Neural progenitor cell (in vitro differentiated cells): Measurements from ENCODE around the gene WDR3. TPM values are rescaled to one million over a fixed set of nuclear protein-coding genes. Genes with fewer than 3 reads are reported as not detected.

Source experiments
- DNase-seq: peaks from one replicate; pipeline ENCODE4 v3.0.0-alpha.2; 2016; ENCODE audit warnings: low spot score
- H2AFZ ChIP-seq: fragments of 200-600 bp; sonication (generic); replicated peaks from 2 replicates; pipeline ENCODE4 v1.6.1; 2016; ENCODE audit warnings: antibody characterized with exemption
- H3F3A ChIP-seq: fragments of 200-600 bp; sonication (generic); 2 replicates; pipeline ENCODE4 v1.6.1; 2016; ENCODE audit warnings: antibody characterized with exemption, low read depth
- H3K27ac ChIP-seq: fragments of 200-600 bp; sonication (generic); 2 replicates; pipeline ENCODE4 v1.5.1; 2016; ENCODE audit warnings: mild to moderate bottlenecking
- H3K27me3 ChIP-seq: fragments of 200-600 bp; sonication (generic); 2 replicates; pipeline ENCODE4 v1.6.1; 2016; ENCODE audit warnings: mild to moderate bottlenecking, moderate library complexity
- H3K36me3 ChIP-seq: fragments of 200-600 bp; sonication (generic); 2 replicates; pipeline ENCODE4 v1.5.1; 2016
- H3K4me1 ChIP-seq: fragments of 200-600 bp; sonication (generic); 2 replicates; pipeline ENCODE4 v1.6.1; 2016; ENCODE audit warnings: mixed run types
- H3K4me2 ChIP-seq: fragments of 200-600 bp; sonication (generic); 2 replicates; pipeline ENCODE4 v1.6.1; 2016
- H3K4me3 ChIP-seq: fragments of 200-600 bp; sonication (generic); 2 replicates; pipeline ENCODE4 v1.5.1; 2016
- H3K79me2 ChIP-seq: fragments of 200-600 bp; sonication (generic); 2 replicates; pipeline ENCODE4 v1.6.1; 2016; ENCODE audit warnings: low read depth
- H3K9ac ChIP-seq: fragments of 200-600 bp; sonication (generic); 2 replicates; pipeline ENCODE4 v1.6.1; 2016
- H3K9me3 ChIP-seq: fragments of 200-600 bp; sonication (generic); 2 replicates; pipeline ENCODE4 v1.5.1; 2016; ENCODE audit warnings: low read depth
- H4K20me1 ChIP-seq: fragments of 200-600 bp; sonication (generic); 2 replicates; pipeline ENCODE4 v1.6.1; 2016; ENCODE audit warnings: low read depth
- H3K27ac Mint-ChIP-seq: 3 replicates; pipeline ENCODE4 v1.8.0; 2021; ENCODE audit warnings: mixed read lengths
- H3K27me3 Mint-ChIP-seq: 2 replicates; pipeline ENCODE4 v1.8.0; 2022; ENCODE audit warnings: low read depth, mild to moderate bottlenecking, inconsistent platforms, moderate library complexity, mixed read lengths; ENCODE audit not compliant: insufficient read depth
- H3K36me3 Mint-ChIP-seq: 3 replicates; pipeline ENCODE4 v1.8.0; 2021; ENCODE audit warnings: mixed read lengths
- H3K4me1 Mint-ChIP-seq: 3 replicates; pipeline ENCODE4 v1.8.0; 2021; ENCODE audit warnings: mixed read lengths
- H3K4me3 Mint-ChIP-seq: 3 replicates; pipeline ENCODE4 v1.8.0; 2021; ENCODE audit warnings: mild to moderate bottlenecking, moderate library complexity, mixed read lengths
- H3K9me3 Mint-ChIP-seq: 3 replicates; pipeline ENCODE4 v1.8.0; 2020; ENCODE audit warnings: mixed read lengths
- CTCF ChIP-seq: fragments of 200-600 bp; sonication (generic); IDR thresholded peaks from 2 replicates; pipeline ENCODE4 v1.5.1; 2017; ENCODE audit warnings: antibody characterized with exemption, mild to moderate bottlenecking
- EZH2 ChIP-seq: fragments of 200-600 bp; sonication (generic); IDR thresholded peaks from 2 replicates; pipeline ENCODE4 v1.6.1; 2017; ENCODE audit warnings: antibody characterized with exemption, mild to moderate bottlenecking, moderate library complexity
- EZH2phosphoT487 ChIP-seq: fragments of 200-600 bp; sonication (generic); IDR thresholded peaks from 2 replicates; pipeline ENCODE4 v1.6.1; 2017; ENCODE audit warnings: antibody characterized with exemption
- total RNA-seq: library from RNA; depleted of rRNA; stranded (reverse); fragments of >200 nt; gene quantifications from 2 replicates; pipeline ENCODE4 v1.2.3, GENCODE V29; 2015; ENCODE audit warnings: low replicate concordance

WDR3 gene
- total RNA-seq, result 18.6 and 42.4 TPM in 2 replicates

DNA sequence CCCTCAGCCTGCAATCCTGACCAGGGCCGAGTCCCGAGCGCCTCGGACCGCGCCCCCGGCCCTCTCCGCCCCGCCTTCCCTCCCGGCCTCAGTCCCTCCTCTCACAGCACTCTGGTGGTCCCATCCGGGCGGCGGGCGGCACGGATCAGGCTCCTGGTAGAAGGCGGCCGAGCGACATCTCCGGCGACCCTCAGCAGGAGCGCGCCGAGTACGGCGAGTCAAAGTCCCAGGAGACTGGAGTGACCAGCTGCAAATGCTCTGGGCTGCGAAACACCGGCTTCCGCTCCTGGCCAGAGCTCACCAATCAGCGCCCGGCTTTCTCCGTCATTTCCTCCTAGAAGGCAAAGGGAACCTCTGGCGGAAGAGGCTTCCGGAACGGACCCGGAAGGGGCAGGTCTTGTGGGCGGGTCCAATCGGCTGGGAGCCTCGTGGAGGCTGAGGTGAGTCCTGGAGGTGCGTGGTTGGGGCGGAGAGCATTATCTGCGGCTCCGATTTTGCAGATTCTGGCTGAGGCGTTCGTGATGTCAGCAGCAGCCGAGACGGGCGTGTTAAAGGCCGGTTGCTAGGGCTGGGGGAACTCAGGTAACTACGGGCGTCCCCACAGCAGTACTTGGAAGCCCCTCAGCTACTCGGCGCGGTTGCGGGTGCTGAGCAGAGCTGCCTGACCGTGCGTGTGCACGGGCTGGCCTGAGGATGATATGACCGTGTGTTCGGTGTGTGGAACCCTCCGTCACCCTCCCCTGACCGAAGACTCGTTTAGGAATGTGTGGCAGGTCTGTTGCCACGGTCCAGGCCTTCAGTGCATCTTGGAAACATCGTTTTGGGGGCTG is at the start of gene WDR3, which contains the start of gene GDAP2:
TSS of gene WDR3 (plus strand) at position 397 of the 830 bp plus-strand sequence. CDS start 3,581 bp downstream, outside the sequence.
TSS of gene GDAP2 (minus strand) at position 279 of the 830 bp plus-strand sequence. CDS start 9,264 bp downstream, outside the sequence.
- peak within 1 kb of the TSS; percentile 95 for H2AFZ ChIP-seq
- H3K27ac ChIP-seq, result peak within 1 kb of the TSS; percentile 51
- Mint-ChIP-seq H3K4me3 (peak within 1 kb of the TSS; percentile 95), H3K27ac (peak within 1 kb of the TSS; percentile 24), H3K9me3 (no peaks in the 10 kb centered on the region), H3K36me3 (peaks cover 2% of the 10 kb centered on the region), H3K27me3 (no peaks in the 10 kb centered on the region), H3K4me1 (peaks cover 24% of the 10 kb centered on the region)
- H3K4me2 ChIP-seq, result peak within 1 kb of the TSS; percentile 83
- H4K20me1 ChIP-seq, result peaks cover 20% of the 10 kb centered on the region
- no peaks in the 10 kb centered on the region for H3K36me3 ChIP-seq
- H3K4me1 ChIP-seq, result peaks cover 16% of the 10 kb centered on the region
- peak; percentile 98 for DNase-seq
- peaks cover 96% of the 10 kb centered on the region for H3K79me2 ChIP-seq
- no peaks in the 10 kb centered on the region for H3K27me3 ChIP-seq
- no peaks in the 10 kb centered on the region for H3K9me3 ChIP-seq
- TF ChIP-seq EZH2 (no peak), CTCF (no peak), EZH2phosphoT487 (no peak)
- peak within 1 kb of the TSS; percentile 69 for H3K9ac ChIP-seq
- H3K4me3 ChIP-seq, result peak within 1 kb of the TSS; percentile 85
- peaks cover 6% of the 10 kb centered on the region for H3F3A ChIP-seq

DNA sequence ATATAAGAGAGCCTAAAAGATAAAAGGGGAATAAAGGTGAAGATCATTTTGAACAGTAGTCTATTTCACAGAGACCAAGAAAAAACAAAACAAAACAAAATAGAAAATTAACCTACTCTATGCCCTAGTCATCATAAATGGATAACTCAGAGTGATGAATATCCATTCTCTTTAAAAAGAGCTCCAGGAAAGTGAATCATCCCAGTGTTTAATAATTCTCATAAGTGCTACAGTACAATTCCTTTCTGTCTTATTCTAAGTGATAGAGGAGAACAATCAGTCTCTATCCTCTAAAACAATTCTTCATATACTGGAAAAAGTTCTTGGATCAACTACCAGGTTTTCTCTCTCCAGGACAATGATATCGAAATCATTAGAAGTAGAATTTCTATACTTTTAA is 45.9 kb upstream of the WDR3 start:
- DNase-seq, result no peak
- Histone ChIP-seq H3F3A (no peaks in the 10 kb centered on the region), H3K4me1 (no peaks in the 10 kb centered on the region), H3K9me3 (no peaks in the 10 kb centered on the region), H3K4me3 (no peak overlapping the region), H4K20me1 (no peaks in the 10 kb centered on the region), H3K79me2 (no peaks in the 10 kb centered on the region), H2AFZ (no peak overlapping the region), H3K27me3 (no peaks in the 10 kb centered on the region), H3K27ac (no peak overlapping the region), H3K4me2 (no peak overlapping the region), H3K36me3 (no peaks in the 10 kb centered on the region), H3K9ac (no peak overlapping the region)
- Mint-ChIP-seq H3K9me3 (no peaks in the 10 kb centered on the region), H3K27ac (no peak overlapping the region), H3K4me3 (no peak overlapping the region), H3K4me1 (no peaks in the 10 kb centered on the region), H3K27me3 (no peaks in the 10 kb centered on the region), H3K36me3 (peaks cover 1% of the 10 kb centered on the region)
- TF ChIP-seq CTCF (no peak), EZH2 (no peak), EZH2phosphoT487 (no peak)

- H3K36me3 Mint-ChIP-seq, result no peaks in the 10 kb centered on the region
- H3K27me3 Mint-ChIP-seq, result no peaks in the 10 kb centered on the region
Measured at GRCh38 chr1:117886101-117886795, 43.3 kb upstream of the WDR3 start.

More at GRCh38 chr1:117886101-117886795, 43.3 kb upstream of the WDR3 start:
- H3K27ac ChIP-seq, result no peak overlapping the region
- H3K27me3 ChIP-seq, result no peaks in the 10 kb centered on the region
- H3K4me1 ChIP-seq, result no peaks in the 10 kb centered on the region
- no peaks in the 10 kb centered on the region for H4K20me1 ChIP-seq
- Mint-ChIP-seq H3K4me1 (no peaks in the 10 kb centered on the region), H3K9me3 (no peaks in the 10 kb centered on the region), H3K27ac (no peak overlapping the region), H3K4me3 (no peak overlapping the region)
- H3K79me2 ChIP-seq, result no peaks in the 10 kb centered on the region
- no peak overlapping the region for H3K9ac ChIP-seq
- H3K9me3 ChIP-seq, result no peaks in the 10 kb centered on the region
- TF ChIP-seq EZH2phosphoT487 (no peak), EZH2 (no peak), CTCF (no peak)
- no peak for DNase-seq
- H2AFZ ChIP-seq, result no peak overlapping the region
- no peaks in the 10 kb centered on the region for H3K36me3 ChIP-seq
- H3K4me3 ChIP-seq, result no peak overlapping the region
- H3K4me2 ChIP-seq, result no peak overlapping the region
- no peaks in the 10 kb centered on the region for H3F3A ChIP-seq
